Measurements from ENCODE around the gene TTLL11. TPM values are rescaled to one million over a fixed set of nuclear protein-coding genes. Genes with fewer than 3 reads are reported as not detected.

Gene TTLL11
- total RNA-seq, 1 donor from 2014 or later = 6.9 TPM

DNA sequence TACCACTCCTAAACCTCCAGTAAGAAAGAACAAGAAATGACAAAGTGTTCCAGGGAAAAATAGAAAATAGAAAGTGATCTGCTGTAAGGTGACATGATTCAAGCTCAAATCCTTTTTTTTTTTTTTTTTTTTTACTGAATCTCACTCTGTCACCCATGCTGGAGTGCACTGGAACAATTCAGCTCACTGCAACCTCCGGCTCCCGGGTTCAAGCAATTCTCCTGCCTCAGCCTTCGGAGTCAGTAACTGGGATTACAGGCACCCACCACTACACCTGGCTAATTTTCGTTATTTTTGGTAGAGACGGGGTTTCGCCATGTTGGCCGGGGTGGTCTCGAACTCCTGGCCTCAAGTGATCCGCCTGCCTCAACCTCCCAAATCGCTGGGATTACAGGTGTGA is 35.9 kb downstream of the TTLL11 start:
- DNase-seq (ENCODE audit: low read depth) = no peak
- FAIRE-seq = no peak

GRCh38 chr9:122056484-122056883 is 36.6 kb downstream of the TTLL11 start:
- H3K9ac ChIP-seq (ENCODE audit: low read length) = no peak overlapping the region
- no peak for TF ChIP-seq EZH2 (IDR thresholded peaks at IDR 0.05; ENCODE audit: insufficient read depth, low read length)
- TF ChIP-seq, protein P1, sequence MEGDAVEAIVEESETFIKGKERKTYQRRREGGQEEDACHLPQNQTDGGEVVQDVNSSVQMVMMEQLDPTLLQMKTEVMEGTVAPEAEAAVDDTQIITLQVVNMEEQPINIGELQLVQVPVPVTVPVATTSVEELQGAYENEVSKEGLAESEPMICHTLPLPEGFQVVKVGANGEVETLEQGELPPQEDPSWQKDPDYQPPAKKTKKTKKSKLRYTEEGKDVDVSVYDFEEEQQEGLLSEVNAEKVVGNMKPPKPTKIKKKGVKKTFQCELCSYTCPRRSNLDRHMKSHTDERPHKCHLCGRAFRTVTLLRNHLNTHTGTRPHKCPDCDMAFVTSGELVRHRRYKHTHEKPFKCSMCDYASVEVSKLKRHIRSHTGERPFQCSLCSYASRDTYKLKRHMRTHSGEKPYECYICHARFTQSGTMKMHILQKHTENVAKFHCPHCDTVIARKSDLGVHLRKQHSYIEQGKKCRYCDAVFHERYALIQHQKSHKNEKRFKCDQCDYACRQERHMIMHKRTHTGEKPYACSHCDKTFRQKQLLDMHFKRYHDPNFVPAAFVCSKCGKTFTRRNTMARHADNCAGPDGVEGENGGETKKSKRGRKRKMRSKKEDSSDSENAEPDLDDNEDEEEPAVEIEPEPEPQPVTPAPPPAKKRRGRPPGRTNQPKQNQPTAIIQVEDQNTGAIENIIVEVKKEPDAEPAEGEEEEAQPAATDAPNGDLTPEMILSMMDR (IDR thresholded peaks at IDR 0.05; ENCODE audit: insufficient read depth, low read depth, low read length) = no peak
- no peak overlapping the region for H3K4me2 ChIP-seq (ENCODE audit: low read length)
- Mint-ChIP-seq H3K27me3 (ENCODE audit: low read depth, unreplicated experiment) (no peaks in the 10 kb centered on the region), H3K27ac (ENCODE audit: unreplicated experiment) (no peak overlapping the region), H3K36me3 (ENCODE audit: low read depth, unreplicated experiment) (peaks cover 5% of the 10 kb centered on the region), H3K4me1 (ENCODE audit: low read depth, unreplicated experiment) (peaks cover 9% of the 10 kb centered on the region), H3K4me3 (ENCODE audit: unreplicated experiment) (no peak overlapping the region), H3K9me3 (ENCODE audit: unreplicated experiment) (peaks cover 2% of the 10 kb centered on the region)
- no peaks in the 10 kb centered on the region for H3K9me3 ChIP-seq (ENCODE audit: insufficient read depth, low read depth, low read length)
- H2AFZ ChIP-seq (ENCODE audit: low read depth, low read length) = no peak overlapping the region
- no peaks in the 10 kb centered on the region for H3K36me3 ChIP-seq (ENCODE audit: insufficient read depth, low read length)
- no peaks in the 10 kb centered on the region for H3K27me3 ChIP-seq (ENCODE audit: insufficient read depth, low read length)
- peaks cover 3% of the 10 kb centered on the region for H3K79me2 ChIP-seq (ENCODE audit: insufficient read depth, low read length)
- H3K27ac ChIP-seq (ENCODE audit: low read depth, low read length) = no peak overlapping the region
- peaks cover 32% of the 10 kb centered on the region for H4K20me1 ChIP-seq (ENCODE audit: insufficient read depth, low read length)
- DNase-seq (ENCODE audit: low read depth) (peak; percentile 20), FAIRE-seq (no peak)
- no peak overlapping the region for H3K4me3 ChIP-seq (ENCODE audit: insufficient read depth, low read depth, low read length)
- peaks cover 17% of the 10 kb centered on the region for H3K4me1 ChIP-seq (ENCODE audit: insufficient read depth, low read length)

More for the DNA sequence above, 35.9 kb downstream of the TTLL11 start:
- no peak overlapping the region for H3K4me3 Mint-ChIP-seq (ENCODE audit: unreplicated experiment)
- peaks cover 5% of the 10 kb centered on the region for H3K36me3 Mint-ChIP-seq (ENCODE audit: low read depth, unreplicated experiment)
- H3K4me3 ChIP-seq (ENCODE audit: insufficient read depth, low read depth, low read length) = no peak overlapping the region
- H3K27me3 ChIP-seq (ENCODE audit: insufficient read depth, low read length) = no peaks in the 10 kb centered on the region
- peaks cover 5% of the 10 kb centered on the region for H3K4me1 Mint-ChIP-seq (ENCODE audit: low read depth, unreplicated experiment)
- peaks cover 32% of the 10 kb centered on the region for H4K20me1 ChIP-seq (ENCODE audit: insufficient read depth, low read length)
- H3K9me3 ChIP-seq (ENCODE audit: insufficient read depth, low read depth, low read length) = no peaks in the 10 kb centered on the region
- no peak overlapping the region for H3K4me2 ChIP-seq (ENCODE audit: low read length)
- no peaks in the 10 kb centered on the region for H3K27me3 Mint-ChIP-seq (ENCODE audit: low read depth, unreplicated experiment)
- peaks cover 3% of the 10 kb centered on the region for H3K79me2 ChIP-seq (ENCODE audit: insufficient read depth, low read length)
- no peaks in the 10 kb centered on the region for H3K36me3 ChIP-seq (ENCODE audit: insufficient read depth, low read length)
- no peak overlapping the region for H3K27ac Mint-ChIP-seq (ENCODE audit: unreplicated experiment)
- peaks cover 2% of the 10 kb centered on the region for H3K9me3 Mint-ChIP-seq (ENCODE audit: unreplicated experiment)
- H3K27ac ChIP-seq (ENCODE audit: low read depth, low read length) = no peak overlapping the region
- H2AFZ ChIP-seq (ENCODE audit: low read depth, low read length) = no peak overlapping the region
- H3K4me1 ChIP-seq (ENCODE audit: insufficient read depth, low read length) = peaks cover 14% of the 10 kb centered on the region
- no peak overlapping the region for H3K9ac ChIP-seq (ENCODE audit: low read length)
- TF ChIP-seq, protein P1 (IDR thresholded peaks at IDR 0.05; ENCODE audit: insufficient read depth, low read depth, low read length) = no peak
- no peak for TF ChIP-seq EZH2 (IDR thresholded peaks at IDR 0.05; ENCODE audit: insufficient read depth, low read length)

DNA sequence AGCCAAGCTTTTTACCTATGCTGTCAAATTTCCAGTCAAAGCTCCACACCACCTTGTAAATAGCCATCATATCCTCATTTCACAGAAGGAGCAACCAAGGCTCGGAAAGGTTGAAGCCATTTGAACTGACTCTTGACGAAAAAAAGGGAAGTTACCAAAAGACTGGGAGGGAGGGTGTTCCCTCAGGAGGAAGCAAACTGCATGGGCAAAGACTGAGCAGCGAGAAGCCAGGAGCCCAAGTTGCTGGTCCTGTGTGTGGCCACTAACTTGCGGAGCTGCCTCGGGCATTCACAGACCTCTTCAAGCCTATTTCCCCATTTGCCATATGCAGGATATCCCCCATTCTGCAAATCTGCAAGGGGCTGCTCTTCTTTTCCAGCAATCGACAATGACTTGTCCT is 37.4 kb downstream of the TTLL11 start:
- H4K20me1 ChIP-seq (ENCODE audit: insufficient read depth, low read length) = peaks cover 32% of the 10 kb centered on the region
- Mint-ChIP-seq H3K27ac (ENCODE audit: unreplicated experiment) (no peak overlapping the region), H3K4me1 (ENCODE audit: low read depth, unreplicated experiment) (peaks cover 15% of the 10 kb centered on the region), H3K4me3 (ENCODE audit: unreplicated experiment) (no peak overlapping the region), H3K27me3 (ENCODE audit: low read depth, unreplicated experiment) (no peaks in the 10 kb centered on the region), H3K9me3 (ENCODE audit: unreplicated experiment) (no peaks in the 10 kb centered on the region), H3K36me3 (ENCODE audit: low read depth, unreplicated experiment) (peaks cover 5% of the 10 kb centered on the region)
- no peaks in the 10 kb centered on the region for H3K27me3 ChIP-seq (ENCODE audit: insufficient read depth, low read length)
- no peak overlapping the region for H3K4me3 ChIP-seq (ENCODE audit: insufficient read depth, low read depth, low read length)
- peaks cover 20% of the 10 kb centered on the region for H3K4me1 ChIP-seq (ENCODE audit: insufficient read depth, low read length)
- no peak for FAIRE-seq
- H3K9ac ChIP-seq (ENCODE audit: low read length) = no peak overlapping the region
- no peaks in the 10 kb centered on the region for H3K36me3 ChIP-seq (ENCODE audit: insufficient read depth, low read length)
- peaks cover 3% of the 10 kb centered on the region for H3K79me2 ChIP-seq (ENCODE audit: insufficient read depth, low read length)
- H3K9me3 ChIP-seq (ENCODE audit: insufficient read depth, low read depth, low read length) = no peaks in the 10 kb centered on the region
- TF ChIP-seq, protein P1 (IDR thresholded peaks at IDR 0.05; ENCODE audit: insufficient read depth, low read depth, low read length) = no peak
- no peak for TF ChIP-seq EZH2 (IDR thresholded peaks at IDR 0.05; ENCODE audit: insufficient read depth, low read length)
- no peak overlapping the region for H3K27ac ChIP-seq (ENCODE audit: low read depth, low read length)
- H2AFZ ChIP-seq (ENCODE audit: low read depth, low read length) = no peak overlapping the region
- no peak overlapping the region for H3K4me2 ChIP-seq (ENCODE audit: low read length)
- DNase-seq (ENCODE audit: low read depth) = no peak
